DND-41 (cell line): ENCODE measurements around the gene PUS7.

ENCODE experiments used
- ATAC-seq: fragments of 200-7000 bp; cut with Tn5 transposase; 3 replicates; pipeline ENCODE4 v1.9.1; 2021; ENCODE audit warnings: low read depth; ENCODE audit not compliant: insufficient read depth
- DNase-seq: peaks from one replicate; pipeline ENCODE4 v3.0.0-alpha.2; 2020
- H2AFZ ChIP-seq: 2 replicates; pipeline ENCODE4 v1.6.0; 2012; ENCODE audit warnings: low read depth, low read length
- H3K27ac ChIP-seq: 2 replicates; pipeline ENCODE4 v1.5.1; 2012; ENCODE audit warnings: low read length, inconsistent platforms
- H3K27me3 ChIP-seq: fragments of 200-600 bp; sonication (generic); 2 replicates; pipeline ENCODE4 v1.6.0; 2012; ENCODE audit warnings: low read length, mild to moderate bottlenecking, inconsistent platforms; ENCODE audit not compliant: insufficient read depth, poor library complexity
- H3K36me3 ChIP-seq: 2 replicates; pipeline ENCODE4 v1.5.1; 2012; ENCODE audit warnings: low read length, inconsistent platforms; ENCODE audit not compliant: insufficient read depth
- H3K4me1 ChIP-seq: 2 replicates; pipeline ENCODE4 v1.5.1; 2012; ENCODE audit warnings: mild to moderate bottlenecking, low read length; ENCODE audit not compliant: insufficient read depth
- H3K4me2 ChIP-seq: 2 replicates; pipeline ENCODE4 v1.6.0; 2012; ENCODE audit warnings: mild to moderate bottlenecking, moderate library complexity, low read length, inconsistent platforms; ENCODE audit not compliant: insufficient read depth
- H3K4me3 ChIP-seq, 2 experiments: fragments of 200-600 bp in 1 of 2; shearing (Covaris generic) in 1 of 2; 2 replicates each; pipeline ENCODE4 v1.5.1; 2012 to 2016; ENCODE audit warnings: inconsistent platforms in 2 of 2, low read length in 2 of 2, mild to moderate bottlenecking in 2 of 2, low read depth in 1 of 2, moderate library complexity in 1 of 2
- H3K79me2 ChIP-seq: 2 replicates; pipeline ENCODE4 v1.6.0; 2012; ENCODE audit warnings: low read length, inconsistent platforms; ENCODE audit not compliant: insufficient read depth
- H3K9ac ChIP-seq: 2 replicates; pipeline ENCODE4 v1.6.0; 2012; ENCODE audit warnings: low read depth, mild to moderate bottlenecking, inconsistent platforms, low read length, moderate library complexity
- H3K9me3 ChIP-seq: 2 replicates; pipeline ENCODE4 v1.5.1; 2012; ENCODE audit warnings: low read length, moderate library complexity, mild to moderate bottlenecking, inconsistent platforms; ENCODE audit not compliant: insufficient read depth, severe bottlenecking
- H4K20me1 ChIP-seq: 2 replicates; pipeline ENCODE4 v1.6.0; 2012; ENCODE audit warnings: low read length; ENCODE audit not compliant: insufficient read depth
- EZH2 ChIP-seq: IDR thresholded peaks from 3 replicates; pipeline ENCODE4 v1.6.1; 2012; ENCODE audit warnings: borderline replicate concordance, low read depth, mild to moderate bottlenecking, moderate library complexity, low read length, inconsistent platforms; ENCODE audit not compliant: severe bottlenecking
- TF ChIP-seq, protein P1 (sequence below): IDR thresholded peaks from 2 replicates; pipeline ENCODE4 v1.5.1; 2012; ENCODE audit warnings: borderline replicate concordance, low read length, moderate library complexity, mild to moderate bottlenecking; ENCODE audit not compliant: poor library complexity, severe bottlenecking; ENCODE audit errors: extremely low read depth

Gene PUS7

DNA sequence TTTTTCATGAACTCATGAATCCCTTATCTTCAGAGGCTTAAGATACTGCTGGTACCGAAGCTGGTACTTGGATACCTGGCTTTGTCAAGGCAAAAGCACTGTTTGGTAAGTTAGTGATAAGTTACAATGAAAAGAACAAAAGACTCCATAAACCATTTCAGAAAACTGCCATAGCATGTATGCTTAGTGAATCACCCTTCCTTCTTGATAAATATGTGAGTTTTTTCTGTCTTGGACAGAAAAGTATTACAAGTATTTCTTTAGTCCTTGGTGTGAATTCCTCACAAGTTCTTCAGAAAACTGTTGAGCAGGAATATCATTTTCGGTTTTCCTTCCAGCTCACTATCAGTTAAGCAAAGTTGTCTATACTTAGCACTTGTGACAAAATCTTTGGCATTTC is 25.6 kb downstream of the PUS7 start:
- H3K4me3 ChIP-seq: no peak overlapping the region
- no peak overlapping the region for H2AFZ ChIP-seq
- no peak overlapping the region for H3K4me2 ChIP-seq
- no peak for DNase-seq
- peaks cover 27% of the 10 kb centered on the region for H3K36me3 ChIP-seq
- H3K27ac ChIP-seq: no peak overlapping the region
- no peaks in the 10 kb centered on the region for H3K4me1 ChIP-seq
- no peaks in the 10 kb centered on the region for H3K79me2 ChIP-seq
- TF ChIP-seq, protein P1, sequence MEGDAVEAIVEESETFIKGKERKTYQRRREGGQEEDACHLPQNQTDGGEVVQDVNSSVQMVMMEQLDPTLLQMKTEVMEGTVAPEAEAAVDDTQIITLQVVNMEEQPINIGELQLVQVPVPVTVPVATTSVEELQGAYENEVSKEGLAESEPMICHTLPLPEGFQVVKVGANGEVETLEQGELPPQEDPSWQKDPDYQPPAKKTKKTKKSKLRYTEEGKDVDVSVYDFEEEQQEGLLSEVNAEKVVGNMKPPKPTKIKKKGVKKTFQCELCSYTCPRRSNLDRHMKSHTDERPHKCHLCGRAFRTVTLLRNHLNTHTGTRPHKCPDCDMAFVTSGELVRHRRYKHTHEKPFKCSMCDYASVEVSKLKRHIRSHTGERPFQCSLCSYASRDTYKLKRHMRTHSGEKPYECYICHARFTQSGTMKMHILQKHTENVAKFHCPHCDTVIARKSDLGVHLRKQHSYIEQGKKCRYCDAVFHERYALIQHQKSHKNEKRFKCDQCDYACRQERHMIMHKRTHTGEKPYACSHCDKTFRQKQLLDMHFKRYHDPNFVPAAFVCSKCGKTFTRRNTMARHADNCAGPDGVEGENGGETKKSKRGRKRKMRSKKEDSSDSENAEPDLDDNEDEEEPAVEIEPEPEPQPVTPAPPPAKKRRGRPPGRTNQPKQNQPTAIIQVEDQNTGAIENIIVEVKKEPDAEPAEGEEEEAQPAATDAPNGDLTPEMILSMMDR: no peak
- no peak for TF ChIP-seq EZH2
- H4K20me1 ChIP-seq: no peaks in the 10 kb centered on the region
- no peak for ATAC-seq
- no peaks in the 10 kb centered on the region for H3K9me3 ChIP-seq
- no peak overlapping the region for H3K9ac ChIP-seq
- H3K27me3 ChIP-seq: no peaks in the 10 kb centered on the region

DNA sequence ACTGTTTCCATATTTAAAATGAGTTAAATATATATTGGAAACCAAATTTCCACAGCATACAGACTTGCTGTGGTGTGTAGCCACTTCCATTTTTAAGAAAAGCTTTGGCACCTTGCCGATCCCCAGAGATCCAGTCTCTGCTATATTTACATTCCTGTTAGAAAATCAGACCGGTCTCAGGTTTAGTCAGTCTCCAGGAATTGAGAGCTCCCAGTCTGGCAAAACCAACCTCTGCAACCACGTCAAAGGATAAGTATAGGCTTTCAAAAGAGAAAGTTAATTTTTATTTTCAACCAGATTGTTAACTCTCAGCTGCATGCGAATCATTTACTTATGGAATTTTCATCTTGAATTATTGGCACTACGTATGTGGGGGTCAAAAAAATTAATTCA is 28.2 kb downstream of the PUS7 start:
- DNase-seq (no peak), ATAC-seq (no peak)
- no peak overlapping the region for H3K4me2 ChIP-seq
- no peak overlapping the region for H3K27ac ChIP-seq
- H3K27me3 ChIP-seq: no peaks in the 10 kb centered on the region
- no peaks in the 10 kb centered on the region for H3K9me3 ChIP-seq
- no peaks in the 10 kb centered on the region for H3K79me2 ChIP-seq
- no peaks in the 10 kb centered on the region for H4K20me1 ChIP-seq
- no peaks in the 10 kb centered on the region for H3K4me1 ChIP-seq
- TF ChIP-seq, protein P1: no peak
- TF ChIP-seq EZH2: no peak
- no peak overlapping the region for H2AFZ ChIP-seq
- no peak overlapping the region for H3K4me3 ChIP-seq
- no peak overlapping the region for H3K9ac ChIP-seq
- peaks cover 8% of the 10 kb centered on the region; the same call in 1 of the 2 replicates for H3K36me3 ChIP-seq

DNA sequence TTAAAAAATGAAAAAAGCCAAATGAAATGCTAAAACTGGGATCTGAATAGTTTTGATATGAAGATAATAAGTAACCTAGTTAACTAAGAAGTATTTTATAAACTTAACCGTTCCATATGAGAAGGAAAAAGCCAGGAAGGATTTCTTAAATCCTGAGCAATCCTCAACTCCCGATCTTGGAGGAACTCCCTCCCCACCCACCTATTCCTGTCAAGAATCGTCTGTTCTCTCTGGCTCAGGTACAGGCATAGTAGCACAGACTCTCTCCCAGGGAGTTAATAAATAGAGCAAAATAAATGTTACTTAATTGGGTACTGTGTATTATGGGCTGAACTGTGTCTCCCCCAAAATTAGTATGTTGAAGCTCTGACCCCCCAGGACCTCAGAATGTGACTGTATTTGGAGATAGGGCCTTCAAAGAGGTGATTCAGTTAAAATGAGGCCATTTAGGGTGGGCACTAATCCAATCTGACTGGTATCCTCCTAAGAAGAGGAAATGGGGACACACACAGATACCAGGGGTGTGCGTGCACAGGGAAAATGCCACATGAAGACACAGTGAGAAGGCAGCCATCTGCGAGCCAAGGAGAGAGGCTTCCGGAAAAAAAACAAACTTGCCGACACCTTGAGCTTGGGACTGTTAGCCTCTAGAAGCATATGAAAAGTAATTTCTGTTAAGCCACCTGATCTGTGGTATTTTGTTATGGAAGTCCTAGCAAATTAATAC is 28.7 kb downstream of the PUS7 start:
- no peaks in the 10 kb centered on the region for H3K9me3 ChIP-seq
- H3K4me3 ChIP-seq: no peak overlapping the region
- peaks cover 7% of the 10 kb centered on the region; the same call in 1 of the 2 replicates for H3K36me3 ChIP-seq
- no peaks in the 10 kb centered on the region for H4K20me1 ChIP-seq
- no peak overlapping the region for H3K4me2 ChIP-seq
- H3K27ac ChIP-seq: no peak overlapping the region
- no peaks in the 10 kb centered on the region for H3K4me1 ChIP-seq
- no peak for DNase-seq
- ATAC-seq: no peak
- no peaks in the 10 kb centered on the region for H3K27me3 ChIP-seq
- no peak overlapping the region for H3K9ac ChIP-seq
- TF ChIP-seq EZH2: no peak
- TF ChIP-seq, protein P1: no peak
- no peak overlapping the region for H2AFZ ChIP-seq
- no peaks in the 10 kb centered on the region for H3K79me2 ChIP-seq
